NOMO-1 treated with DMSO at 0.1 percent for 48 hours (cell line): ENCODE measurements around the gene ZNF878.

Source experiments
- DNase-seq: peaks from one replicate; lab custom pipeline; 2025; ENCODE audit not compliant: unreplicated experiment; lab: John Stamatoyannopoulos, UW

The ZNF878 gene

DNA sequence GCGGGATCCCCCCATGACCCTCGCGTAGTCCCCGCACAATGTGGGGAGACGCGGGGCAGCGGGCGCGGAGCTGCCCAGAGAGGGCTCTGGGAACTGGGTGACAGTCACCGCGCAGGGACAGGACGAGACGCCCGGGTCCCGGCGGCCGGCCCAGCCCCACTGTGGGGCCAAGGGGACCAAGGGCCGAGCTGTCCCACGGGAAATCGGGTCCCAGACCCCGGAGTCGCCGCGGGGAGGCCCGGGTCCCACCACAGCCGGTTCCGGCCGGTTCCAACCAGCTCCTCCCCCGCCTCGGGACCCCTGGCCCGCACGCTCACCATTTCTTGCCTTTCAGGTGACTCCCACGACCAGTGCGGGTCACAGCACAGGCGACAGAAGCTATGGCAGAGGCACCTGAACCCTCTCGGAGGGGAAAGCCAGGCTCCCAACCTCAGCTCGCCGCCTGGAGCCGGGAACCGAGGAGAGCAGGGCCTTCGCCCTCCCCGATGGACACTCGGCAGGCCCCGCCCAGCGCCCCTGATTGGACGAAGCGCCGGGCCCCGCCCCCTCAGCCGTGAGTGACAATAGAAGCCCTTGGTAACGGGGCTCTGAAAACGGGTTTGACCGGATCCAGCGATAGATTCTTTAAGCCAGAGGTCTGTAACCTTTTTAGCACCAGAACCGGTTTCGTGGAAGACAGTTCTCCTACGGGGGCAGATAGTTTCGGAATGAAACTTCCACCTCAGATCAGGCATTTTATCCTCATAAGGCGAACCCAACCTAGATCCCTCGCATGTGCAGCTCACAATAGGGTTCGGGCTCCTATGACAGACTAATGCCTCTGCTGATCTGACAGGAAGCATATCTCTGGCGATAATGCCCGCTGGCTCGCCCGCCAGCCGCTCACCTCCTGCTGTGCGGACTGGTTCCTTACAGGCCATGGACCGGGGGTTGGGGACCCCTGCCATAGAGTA is 17.3 kb downstream of the ZNF878 start, which contains the start of gene ZNF433:
Gene ZNF433 (minus strand): TSS at position 460 of the 953 bp plus-strand sequence. CDS start 140 bp downstream, at position 320.
- DNase-seq: no peak

DNA sequence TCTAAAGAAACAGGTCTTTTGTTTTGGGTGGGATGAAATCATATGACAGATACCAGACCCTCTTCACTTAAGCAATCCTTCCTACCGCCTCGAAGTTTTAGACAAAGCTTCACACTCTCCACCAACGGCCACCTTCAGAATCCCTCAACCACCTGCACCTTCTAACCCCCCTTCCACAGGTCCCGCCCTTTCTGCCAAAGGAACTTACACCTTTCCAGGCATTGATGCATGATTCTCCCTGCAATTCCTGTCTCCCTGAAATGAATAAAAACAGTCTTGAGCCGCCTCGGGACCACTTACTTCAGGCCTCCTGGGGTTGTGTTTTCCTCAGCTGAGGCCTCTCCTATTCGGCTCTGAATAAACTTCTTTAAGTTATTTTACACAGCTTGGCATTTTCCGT is 18.1 kb downstream of the ZNF878 start:
- DNase-seq: no peak

DNA sequence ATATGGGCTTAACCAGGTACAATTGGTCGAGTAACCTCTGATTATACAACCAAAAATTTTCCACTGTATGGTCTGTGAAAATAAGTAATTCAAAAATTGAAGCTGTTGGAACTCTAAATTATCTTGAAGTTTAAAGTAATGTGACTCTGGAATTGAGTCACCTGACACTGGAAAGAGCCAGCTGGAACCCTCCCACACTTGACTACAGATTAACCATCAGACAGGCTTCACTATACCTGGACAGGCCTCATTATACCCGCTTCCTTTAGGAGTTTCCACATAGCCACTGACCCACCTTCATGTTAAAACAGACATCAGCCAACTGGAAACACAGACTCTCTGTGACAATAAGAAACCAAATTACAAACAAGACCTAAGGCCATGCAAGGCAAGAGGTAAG is 18.6 kb downstream of the ZNF878 start:
- no peak for DNase-seq

DNA sequence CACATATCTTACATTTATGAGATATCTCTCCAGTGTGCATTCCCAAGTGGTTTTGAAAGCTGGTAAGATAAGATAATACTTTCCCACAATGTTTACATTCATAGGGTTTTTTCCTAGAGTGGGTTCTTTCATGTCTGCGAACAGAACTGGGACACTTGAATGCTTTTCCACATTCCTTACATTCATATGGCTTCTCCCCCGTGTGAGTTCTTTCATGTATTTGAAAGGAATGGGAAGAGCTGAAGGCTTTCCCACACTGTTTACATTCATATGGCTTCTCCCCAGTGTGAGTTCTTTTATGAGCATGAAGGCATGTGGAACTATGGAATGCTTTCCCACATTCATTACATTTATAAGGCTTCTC is 37.0 kb downstream of the ZNF878 start:
- DNase-seq: no peak

DNA sequence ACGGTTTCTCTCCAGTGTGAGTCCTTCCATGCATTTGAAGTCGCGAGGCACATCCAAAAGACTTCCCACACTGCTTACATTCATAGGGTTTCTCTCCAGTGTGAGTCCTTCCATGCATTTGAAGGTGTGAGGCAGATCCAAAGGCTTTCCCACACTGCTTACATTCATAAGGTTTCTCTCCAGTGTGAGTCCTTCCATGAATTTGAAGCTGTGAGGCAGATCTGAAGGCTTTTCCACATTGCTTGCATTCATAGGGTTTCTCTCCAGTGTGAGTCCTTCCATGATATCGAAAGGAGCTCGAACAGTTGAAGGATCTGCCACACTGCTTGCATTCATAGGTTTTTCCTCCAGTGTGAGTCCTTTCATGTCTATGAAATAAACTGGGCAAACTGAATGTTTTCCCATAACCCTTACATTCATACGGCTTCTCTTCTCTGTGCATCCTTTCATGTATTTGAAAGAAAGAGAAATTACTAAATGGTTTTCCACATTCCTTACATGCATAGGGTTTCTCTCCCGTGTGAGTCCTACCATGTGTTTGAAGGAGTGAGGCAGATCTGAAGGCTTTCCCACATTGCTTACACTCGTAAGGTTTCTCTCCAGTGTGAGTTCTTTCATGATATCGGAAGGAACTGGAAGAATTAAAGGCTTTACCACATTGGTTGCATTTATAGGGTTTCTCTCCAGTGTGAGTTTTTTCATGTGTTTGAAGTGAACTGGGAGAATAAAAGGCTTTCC is 37.6 kb downstream of the ZNF878 start:
- DNase-seq: no peak

DNA sequence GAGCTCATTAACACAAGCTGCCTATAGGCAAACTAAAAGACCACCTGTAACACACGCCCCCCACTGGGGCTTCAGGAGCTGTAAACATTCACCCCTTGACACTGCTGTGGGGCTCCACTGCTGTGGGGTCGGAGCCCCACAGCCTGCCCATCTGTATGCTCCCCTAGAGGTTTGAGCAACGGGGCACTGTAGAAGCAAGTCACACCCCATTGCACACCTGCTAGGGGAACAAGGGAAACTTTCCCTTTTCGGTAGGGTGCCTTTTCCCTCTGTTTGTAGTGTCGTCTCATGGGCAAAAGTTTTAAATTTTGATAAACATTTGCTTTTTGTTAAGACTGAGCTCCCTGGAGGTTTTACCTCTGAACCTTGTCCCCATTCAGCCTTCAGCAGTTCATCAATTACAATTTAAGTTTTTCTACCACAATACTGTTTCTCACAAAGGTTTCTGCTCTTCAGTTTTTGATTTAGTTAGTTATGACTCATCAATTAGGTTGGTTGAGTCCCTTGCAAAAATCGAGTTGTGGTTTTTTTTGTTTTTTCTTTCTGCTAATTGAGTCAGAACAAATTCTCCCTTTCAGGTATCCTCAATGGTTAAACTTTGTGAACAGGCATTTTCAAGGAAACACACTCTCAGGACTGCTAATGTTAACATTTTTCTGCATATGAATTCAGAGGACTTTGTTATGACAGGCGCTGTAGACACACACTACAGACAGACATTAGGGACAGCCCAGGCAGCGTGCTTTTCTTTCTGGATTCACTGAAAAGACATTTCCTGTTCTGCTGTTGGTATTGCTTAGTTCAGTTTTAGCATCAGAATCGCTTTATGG is 52.4 kb downstream of the ZNF878 start:
- no peak for DNase-seq

DNA sequence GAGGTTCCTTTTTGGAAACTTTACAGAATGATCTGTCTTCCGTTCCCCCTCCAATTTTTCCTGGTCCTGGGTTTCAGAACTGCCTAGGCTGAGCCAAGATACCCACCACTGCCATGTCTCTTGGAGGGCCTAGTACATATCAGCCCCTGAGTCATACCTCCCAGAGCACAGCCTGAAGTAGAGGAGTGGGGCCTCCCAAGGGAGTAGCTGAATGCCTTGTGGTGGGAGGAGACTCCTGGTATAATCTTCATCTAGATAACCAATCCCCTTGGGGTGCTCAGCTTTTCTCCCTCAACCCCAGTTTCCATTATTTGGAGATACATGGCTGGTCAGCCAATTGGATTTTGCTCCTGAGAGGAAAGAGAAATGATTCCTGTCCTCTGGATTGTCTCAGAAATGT is 57.6 kb downstream of the ZNF878 start:
- no peak for DNase-seq
